GM12878 (cell line): ENCODE results near the gene EGFR. TPM values are rescaled to one million over a fixed set of nuclear protein-coding genes. Genes with fewer than 3 reads are reported as not detected.

Source experiments
- ATAC-seq: fragments of 200-7000 bp; cut with Tn5 transposase; 3 replicates; pipeline ENCODE4 v1.9.1; 2020; ENCODE audit warnings: mild to moderate bottlenecking, moderate library complexity
- BruUV-seq: library from RNA; stranded (reverse); fragments of 400-500 nt; replicated peaks from 2 replicates; lab custom pipeline; 2021; lab: Mats Ljungman, UMichigan
- CTCF ChIA-PET: fragments of 300-600 bp; sonication (Branson Sonifier 250); formaldehyde crosslinking; extraction: SDS; loops from one replicate; lab custom pipeline; 2021; ENCODE audit warnings: inconsistent platforms; lab: Yijun Ruan, JAX
- POLR2A ChIA-PET: fragments of 350-600 bp; formaldehyde crosslinking; extraction: SDS; loops from one replicate; lab custom pipeline; 2021; ENCODE audit warnings: inconsistent platforms; lab: Charles Lee
- RAD21 ChIA-PET: fragments of 300-600 bp; sonication (Branson Sonifier 250); formaldehyde crosslinking; loops from one replicate; lab custom pipeline; 2023; ENCODE audit warnings: antibody characterized with exemption; ENCODE audit not compliant: unreplicated experiment; lab: Charles Lee
- SMC1A ChIA-PET: fragments of 300-600 bp; sonication (Branson Sonifier 250); formaldehyde crosslinking; loops from one replicate; lab custom pipeline; 2023; ENCODE audit not compliant: unreplicated experiment, uncharacterized antibody; lab: Charles Lee
- DNase-seq: peaks from one replicate; pipeline ENCODE4 v3.0.0-alpha.2; 2011; ENCODE audit warnings: low read depth, low spot score
- FAIRE-seq: peaks from 3 replicates; lab custom pipeline; 2011; peaks lifted over from hg19 to GRCh38; lab: Jason Lieb, UNC
- H2AFZ ChIP-seq: 2 replicates; pipeline ENCODE4 v1.6.0; 2011; ENCODE audit warnings: low read depth, low read length, control low read depth; ENCODE audit not compliant: control insufficient read depth
- H3K27ac ChIP-seq: 2 replicates; pipeline ENCODE4 v1.5.1; 2011; ENCODE audit warnings: control low read depth; ENCODE audit not compliant: control insufficient read depth, insufficient read depth
- H3K27me3 ChIP-seq, 2 experiments: replicated peaks in 1 of 2; 2 replicates each; pipeline versions ENCODE4 v1.6.0 to v1.6.1; 2011; ENCODE audit warnings: low read length in 1 of 2; ENCODE audit not compliant: control insufficient read depth in 2 of 2, insufficient read depth in 2 of 2
- H3K36me3 ChIP-seq, 2 experiments: 2 replicates each; pipeline ENCODE4 v1.5.1; 2011; ENCODE audit warnings: low read length in 1 of 2; ENCODE audit not compliant: control insufficient read depth in 2 of 2, insufficient read depth in 2 of 2
- H3K4me1 ChIP-seq: 2 replicates; pipeline ENCODE4 v1.6.1; 2011; ENCODE audit warnings: mild to moderate bottlenecking, low read length, moderate library complexity, mixed read lengths; ENCODE audit not compliant: control insufficient read depth, insufficient read depth
- H3K4me2 ChIP-seq: 2 replicates; pipeline ENCODE4 v1.6.0; 2011; ENCODE audit warnings: control low read depth; ENCODE audit not compliant: control insufficient read depth, insufficient read depth
- H3K4me3 ChIP-seq: fragments of 200-600 bp; sonication (generic); 2 replicates; pipeline ENCODE4 v1.5.1; 2016
- H3K79me2 ChIP-seq: 2 replicates; pipeline ENCODE4 v1.6.0; 2011; ENCODE audit warnings: low read length; ENCODE audit not compliant: control insufficient read depth, insufficient read depth
- H3K9ac ChIP-seq: 2 replicates; pipeline ENCODE4 v1.8.0; 2011; ENCODE audit warnings: low read length, control low read depth, mixed read lengths; ENCODE audit not compliant: control insufficient read depth, insufficient read depth
- H3K9me3 ChIP-seq: replicated peaks from 3 replicates; pipeline ENCODE4 v1.5.1; 2011; ENCODE audit warnings: mild to moderate bottlenecking, low read length; ENCODE audit not compliant: control insufficient read depth, insufficient read depth
- H4K20me1 ChIP-seq: 2 replicates; pipeline ENCODE4 v1.6.0; 2011; ENCODE audit not compliant: control insufficient read depth, insufficient read depth
- BCLAF1 ChIP-seq: fragments of 450-650 bp; IDR thresholded peaks from 2 replicates; pipeline ENCODE4 v1.6.1; 2017; ENCODE audit warnings: antibody characterized with exemption, mild to moderate bottlenecking, moderate library complexity
- CHD1 ChIP-seq: IDR thresholded peaks from 2 replicates; pipeline ENCODE4 v1.6.1; 2012; ENCODE audit warnings: low read depth, low read length, improper control_type of control experiment
- CUX1 ChIP-seq: IDR thresholded peaks from 2 replicates; pipeline ENCODE4 v1.6.1; 2012; ENCODE audit warnings: improper control_type of control experiment, low read depth, low read length; ENCODE audit not compliant: insufficient replicate concordance
- E4F1 ChIP-seq: fragments of 450-650 bp; IDR thresholded peaks from 2 replicates; pipeline ENCODE4 v1.6.1; 2018; ENCODE audit warnings: borderline replicate concordance, mild to moderate bottlenecking; ENCODE audit not compliant: partially characterized antibody
- FOXM1 ChIP-seq: IDR thresholded peaks from 2 replicates; pipeline ENCODE4 v1.6.1; 2012; ENCODE audit warnings: low read depth, mild to moderate bottlenecking, inconsistent platforms, low read length, moderate library complexity
- GATAD2B ChIP-seq: fragments of 450-650 bp; conservative IDR thresholded peaks from 2 replicates; pipeline ENCODE4 v1.6.1; 2017; ENCODE audit warnings: low read depth, mild to moderate bottlenecking, moderate library complexity
- PAX8 ChIP-seq: fragments of 450-650 bp; IDR thresholded peaks from 2 replicates; pipeline ENCODE4 v1.6.1; 2017; ENCODE audit warnings: mild to moderate bottlenecking, moderate library complexity
- PML ChIP-seq: IDR thresholded peaks from 2 replicates; pipeline ENCODE4 v1.6.1; 2012; ENCODE audit warnings: low read length, inconsistent platforms
- SIN3A ChIP-seq: IDR thresholded peaks from 2 replicates; pipeline ENCODE4 v1.6.1; 2012; ENCODE audit warnings: low read depth, low read length, improper control_type of control experiment
- SIX5 ChIP-seq: IDR thresholded peaks from 2 replicates; pipeline ENCODE4 v1.6.1; 2011; ENCODE audit warnings: mild to moderate bottlenecking, low read depth, low read length, moderate library complexity; ENCODE audit not compliant: severe bottlenecking
- SP1 ChIP-seq: IDR thresholded peaks from one replicate; pipeline ENCODE4 v1.6.1; 2011; ENCODE audit warnings: low read depth, low read length
- TCF3 ChIP-seq: IDR thresholded peaks from 2 replicates; pipeline ENCODE4 v1.6.1; 2012; ENCODE audit warnings: low read depth, mild to moderate bottlenecking, low read length, borderline replicate concordance; ENCODE audit not compliant: insufficient read depth
- ZNF384 ChIP-seq: IDR thresholded peaks from 2 replicates; pipeline ENCODE4 v1.6.1; 2012; ENCODE audit warnings: low read depth, mild to moderate bottlenecking, low read length, improper control_type of control experiment, borderline replicate concordance
- WGBS: methylation state at CpG from one replicate; pipeline ENCODE4 v1.1.6; 2016; ENCODE audit warnings: low lambda C conversion rate; ENCODE audit not compliant: insufficient replicate concordance, insufficient coverage; ENCODE audit errors: missing lambda C conversion rate; 5-methylcytosine and 5-hydroxymethylcytosine counted together
- in situ Hi-C: fragments of 300-500 bp; cut with MboI; formaldehyde crosslinking; loops from 9 replicates; pipeline ENCODE4 v1.14.3; 2018; ENCODE audit warnings: mixed read lengths
- intact Hi-C: fragments of 100-400 bp; cut with micrococcal nuclease; formaldehyde crosslinking; loops from one replicate; pipeline ENCODE4 v1.14.2; 2022; ENCODE audit not compliant: unreplicated experiment
- polyA plus RNA-seq, 11 experiments: library from polyadenylated mRNA; depleted of rRNA in 4 of 11; unstranded in 6 of 11; stranded (reverse) in 5 of 11; fragments of >200 nt; fragmentation: Nextera tagmentation in 4 of 11; fragmentation: Illumina TruSeq in 1 of 11; extraction: Ambion mirVana in 4 of 11; extraction: Trizol in 1 of 11; gene quantifications; 1 replicate in 1 of 11; 2 replicates in 10 of 11; pipeline versions ENCODE4 v1.2.1 to v1.2.3, GENCODE V29; 2011 to 2016; ENCODE audit warnings: inconsistent platforms in 2 of 11, missing spikeins in 2 of 11, low read depth in 1 of 11
- total RNA-seq, 4 experiments: library from RNA; depleted of rRNA in 3 of 4; stranded (reverse); fragments of >200 nt in 3 of 4; fragmentation: Illumina TruSeq in 1 of 4; extraction: Trizol in 1 of 4; gene quantifications; 2 replicates each; pipeline versions ENCODE4 v1.2.1 to v1.2.3, GENCODE V29; 2013 to 2021

The EGFR gene
- total and polyA plus RNA-seq, 10 of the 15 experiments (the other 5 are each of a cell fraction or from before 2014, with no cell fraction given): 0.01 to 0.31 TPM; not detected in 8

- BruUV-seq: no TSS peak
- Histone ChIP-seq H3K9me3 (no peaks in the 10 kb centered on the region), H3K27me3 (peaks cover 0 to 2% of the 10 kb centered on the region in 2 experiments; a peak in 2 of 4 replicates), H2AFZ (no peak overlapping the region), H4K20me1 (no peaks in the 10 kb centered on the region), H3K9ac (no peak overlapping the region), H3K4me1 (no peaks in the 10 kb centered on the region), H3K4me3 (no peak overlapping the region), H3K36me3 (no peaks in the 10 kb centered on the region), H3K27ac (no peak overlapping the region), H3K79me2 (no peaks in the 10 kb centered on the region), H3K4me2 (no peak overlapping the region)
- FAIRE-seq (no peak), ATAC-seq (no peak), DNase-seq (no peak)
- ChIA-PET SMC1A (no interaction called here), RAD21 (interaction anchor here (0.5 kb wide), 1 partner anchor 358 kb away, joined by 3 read pairs; no protein-coding TSS in a partner anchor), CTCF (no interaction called here), POLR2A (no interaction called here)
- intact Hi-C loops: no loop called here
- TF ChIP-seq SIX5 (no peak), ZNF384 (no peak), E4F1 (no peak), BCLAF1 (no peak), SIN3A (no peak), SP1 (no peak), GATAD2B (no peak), TCF3 (no peak), PML (no peak), PAX8 (no peak), FOXM1 (no peak), CHD1 (no peak), CUX1 (no peak)
- in situ Hi-C loops: no loop called here
- WGBS: 7% methylated on average over 5 of the region's 5 CpGs
These were observed 161.3 kb downstream of the EGFR start for GRCh38 chr7:55179931-55180682.
